HCT116 (cell line): ENCODE measurements around the gene GNG7. TPM values are rescaled to one million over a fixed set of nuclear protein-coding genes. Genes with fewer than 3 reads are reported as not detected.

ENCODE experiments used
- ATAC-seq: fragments of 200-7000 bp; cut with Tn5 transposase; 2 replicates; pipeline ENCODE4 v1.9.1; 2020; ENCODE audit warnings: mild to moderate bottlenecking, moderate library complexity
- BruUV-seq: library from RNA; stranded (reverse); fragments of 400-500 nt; replicated peaks from 2 replicates; lab custom pipeline; 2021; lab: Mats Ljungman, UMichigan
- CTCF ChIA-PET: fragments of 300-600 bp; sonication (Branson Sonifier 250); formaldehyde crosslinking; loops from one replicate; lab custom pipeline; 2021; ENCODE audit warnings: antibody characterized with exemption; lab: Charles Lee
- POLR2A ChIA-PET: fragments of 300-600, 350-600 bp; sonication (Branson Sonifier 250); formaldehyde crosslinking; loops from one replicate; lab custom pipeline; 2021; ENCODE audit warnings: antibody characterized with exemption; lab: Charles Lee
- RAD21 ChIA-PET, 2 experiments: fragments of 300-600 bp; sonication (Branson Sonifier 250); formaldehyde crosslinking; loops; one replicate each; lab custom pipeline; 2023; ENCODE audit warnings: low total read pairs in 2 of 2; ENCODE audit not compliant: uncharacterized antibody in 2 of 2, unreplicated experiment in 2 of 2, low non-redundant PET in 1 of 2; lab: Charles Lee
- DNase-seq: peaks from one replicate; pipeline ENCODE4 v3.0.0-alpha.2; 2010; ENCODE audit warnings: low read depth, low spot score
- H2AFZ ChIP-seq: fragments of 200-600 bp; shearing (Covaris generic), sonication (generic); 2 replicates; pipeline ENCODE4 v1.6.1; 2017; ENCODE audit warnings: low read depth, mixed run types, mixed read lengths, antibody characterized with exemption, low read length; ENCODE audit not compliant: poor library complexity, severe bottlenecking
- H3K27ac ChIP-seq: 2 replicates; pipeline ENCODE4 v1.5.1; 2012; ENCODE audit warnings: low read depth, low read length
- H3K27me3 ChIP-seq: fragments of 200-600 bp; sonication (generic); 2 replicates; pipeline ENCODE4 v1.6.1; 2016; ENCODE audit warnings: mixed run types, low read length, mixed read lengths; ENCODE audit not compliant: insufficient read depth
- H3K36me3 ChIP-seq, 2 experiments: fragments of 200-500 bp in 1 of 2; fragments of 200-600 bp in 1 of 2; sonication (Bioruptor generic) in 1 of 2; sonication (generic) in 1 of 2; 2 replicates each; pipeline versions ENCODE4 v1.5.1 to v1.6.1; 2014 to 2016; ENCODE audit warnings: low read length in 2 of 2, inconsistent platforms in 1 of 2, mixed read lengths in 1 of 2, mixed run types in 1 of 2; ENCODE audit not compliant: insufficient read depth in 2 of 2, control insufficient read depth in 1 of 2
- H3K4me1 ChIP-seq, 2 experiments: fragments of 200-600 bp in 1 of 2; sonication (generic) in 1 of 2; 2 replicates each; pipeline versions ENCODE4 v1.5.1 to v1.6.1; 2012 to 2017; ENCODE audit warnings: low read length in 2 of 2, inconsistent platforms in 1 of 2, mild to moderate bottlenecking in 1 of 2, mixed read lengths in 1 of 2, mixed run types in 1 of 2, moderate library complexity in 1 of 2; ENCODE audit not compliant: insufficient read depth in 2 of 2, control insufficient read depth in 1 of 2
- H3K4me2 ChIP-seq: fragments of 200-600 bp; sonication (generic); 2 replicates; pipeline ENCODE4 v1.6.1; 2017; ENCODE audit warnings: mixed run types, low read length, mixed read lengths
- H3K4me3 ChIP-seq, 2 experiments: fragments of 200-600 bp in 1 of 2; sonication (generic) in 1 of 2; replicated peaks in 1 of 2; 2 replicates each; pipeline ENCODE4 v1.5.1; 2011 to 2016; ENCODE audit warnings: low read length in 2 of 2, control low read depth in 1 of 2, low read depth in 1 of 2, mild to moderate bottlenecking in 1 of 2, mixed read lengths in 1 of 2, mixed run types in 1 of 2
- H3K79me2 ChIP-seq: fragments of 200-600 bp; sonication (generic); 2 replicates; pipeline ENCODE4 v1.6.1; 2017; ENCODE audit warnings: mild to moderate bottlenecking, mixed run types, low read length, moderate library complexity, mixed read lengths; ENCODE audit not compliant: insufficient read depth
- H3K9ac ChIP-seq: fragments of 200-600 bp; sonication (generic); 2 replicates; pipeline ENCODE4 v1.6.1; 2016; ENCODE audit warnings: low read length, mixed read lengths
- H3K9me2 ChIP-seq: fragments of 200-600 bp; sonication (generic), shearing (Covaris generic); 2 replicates; pipeline ENCODE4 v1.6.1; 2017; ENCODE audit warnings: mixed run types, mild to moderate bottlenecking, moderate library complexity; ENCODE audit not compliant: insufficient read depth
- H3K9me3 ChIP-seq, 2 experiments: fragments of 200-500 bp in 1 of 2; fragments of 200-600 bp in 1 of 2; sonication (Bioruptor generic) in 1 of 2; sonication (generic) in 1 of 2; 2 replicates each; pipeline ENCODE4 v1.6.1; 2014 to 2017; ENCODE audit warnings: low read length in 2 of 2, mixed read lengths in 2 of 2, inconsistent platforms in 1 of 2, low read depth in 1 of 2, mild to moderate bottlenecking in 1 of 2, mixed run types in 1 of 2, moderate library complexity in 1 of 2; ENCODE audit not compliant: control insufficient read depth in 1 of 2, insufficient read depth in 1 of 2
- H4K20me1 ChIP-seq: fragments of 200-600 bp; sonication (generic), shearing (Covaris generic); 2 replicates; pipeline ENCODE4 v1.6.1; 2017; ENCODE audit warnings: mixed run types, mild to moderate bottlenecking, moderate library complexity; ENCODE audit not compliant: insufficient read depth
- CEBPB ChIP-seq: IDR thresholded peaks from 2 replicates; pipeline ENCODE4 v1.6.1; 2012; ENCODE audit warnings: low read depth
- ELF1 ChIP-seq: IDR thresholded peaks from 2 replicates; pipeline ENCODE4 v1.6.1; 2012; ENCODE audit warnings: low read depth, borderline replicate concordance
- RAD21 ChIP-seq: IDR thresholded peaks from 2 replicates; pipeline ENCODE4 v1.6.1; 2012; ENCODE audit warnings: low read depth, mild to moderate bottlenecking
- TCF7L2 ChIP-seq: IDR thresholded peaks from 2 replicates; pipeline ENCODE4 v1.7.0; 2011; ENCODE audit warnings: borderline replicate concordance, inconsistent platforms; ENCODE audit not compliant: insufficient read depth, insufficient read length; ENCODE audit errors: extremely low read depth
- intact Hi-C: fragments of 100-400 bp; cut with micrococcal nuclease; formaldehyde crosslinking; loops from 2 replicates; pipeline ENCODE4 v1.10.0; 2022
- total RNA-seq: library from RNA; stranded (reverse); gene quantifications from one replicate; pipeline ENCODE4 v1.2.1, GENCODE V29; 2021; ENCODE audit not compliant: unreplicated experiment
- TF ChIP-seq, protein P1 (sequence below): IDR thresholded peaks from 2 replicates; pipeline ENCODE4 v1.6.1; 2012
- TF ChIP-seq, protein P2 (sequence below): IDR thresholded peaks from 2 replicates; pipeline ENCODE4 v1.6.1; 2012; ENCODE audit warnings: low read depth

GNG7 gene
- total RNA-seq, 1 experiment from 2014 or later, result 11.3 TPM

DNA sequence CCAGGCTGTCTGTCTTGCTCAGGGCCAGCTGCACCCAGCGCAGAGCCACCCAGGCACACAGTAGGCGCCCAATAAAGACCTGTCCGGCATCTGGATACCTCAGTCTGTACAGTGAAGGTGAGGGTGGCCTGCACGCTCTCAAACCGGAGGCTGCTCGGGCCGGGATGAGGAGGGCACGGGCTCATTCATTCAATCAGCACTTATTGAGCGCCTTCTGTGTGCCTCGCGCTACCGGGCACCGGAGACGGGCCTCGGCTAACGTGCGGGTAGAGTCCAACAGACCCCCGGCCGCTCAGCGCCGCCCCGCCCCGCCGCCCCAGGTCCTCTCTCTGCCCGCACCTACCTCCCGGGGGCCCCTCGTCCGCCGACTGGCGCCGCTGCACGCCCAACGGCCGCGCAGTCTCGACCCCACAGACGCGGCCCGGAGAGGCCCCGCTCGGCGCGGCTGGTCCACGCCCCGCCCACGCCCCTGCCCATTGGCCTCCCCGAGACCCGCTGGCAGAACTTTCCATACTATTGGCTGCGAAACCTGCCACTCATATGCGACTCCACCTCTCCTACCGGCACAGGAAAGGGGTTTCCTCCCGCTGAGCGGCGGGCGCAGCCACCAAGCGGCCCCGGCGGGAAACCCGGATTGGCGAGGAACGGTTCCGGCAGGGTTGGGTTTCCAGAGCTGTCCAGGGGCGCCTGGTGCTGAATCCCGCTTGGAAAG, 37.3 kb upstream of the GNG7 start, which contains the start of gene SLC39A3 (continued):
- TF ChIP-seq RAD21, result no peak
- no peak for TF ChIP-seq CEBPB
- TF ChIP-seq, protein P1, sequence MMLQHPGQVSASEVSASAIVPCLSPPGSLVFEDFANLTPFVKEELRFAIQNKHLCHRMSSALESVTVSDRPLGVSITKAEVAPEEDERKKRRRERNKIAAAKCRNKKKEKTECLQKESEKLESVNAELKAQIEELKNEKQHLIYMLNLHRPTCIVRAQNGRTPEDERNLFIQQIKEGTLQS, result no peak
- TF ChIP-seq ELF1, result no peak; the same call in 1 of the 2 replicates

DNA sequence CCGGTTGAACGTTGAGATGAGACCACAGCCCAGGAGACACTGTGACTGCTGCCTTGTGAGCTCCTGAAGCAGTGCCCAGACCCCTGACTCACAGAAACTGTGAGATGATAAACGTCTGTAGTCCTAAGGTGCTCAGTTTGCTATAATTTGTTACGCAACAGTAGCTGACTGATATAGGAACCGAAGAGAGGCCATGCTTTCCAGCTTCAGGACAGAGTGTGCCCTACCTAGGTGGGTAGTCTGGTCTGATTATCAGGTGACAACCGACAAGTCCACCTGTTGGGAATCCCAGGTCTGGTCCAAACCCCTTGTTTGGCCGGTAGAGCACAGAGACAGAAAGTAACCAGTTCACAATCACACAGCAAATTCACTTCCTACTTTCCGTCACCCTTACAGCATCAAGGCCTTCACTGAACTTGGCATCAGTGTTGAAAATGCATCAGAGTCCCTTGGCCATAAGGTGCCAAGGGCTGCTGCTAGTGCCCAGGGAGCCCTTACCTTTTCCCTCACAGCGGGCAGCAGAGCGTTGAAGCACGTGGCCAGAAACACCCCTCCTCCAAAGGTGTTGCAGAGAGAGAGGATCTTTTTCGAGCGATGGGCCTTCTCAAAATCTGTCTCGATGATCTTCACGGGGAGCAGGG, 34.2 kb upstream of the GNG7 start:
- TF ChIP-seq, protein P2, sequence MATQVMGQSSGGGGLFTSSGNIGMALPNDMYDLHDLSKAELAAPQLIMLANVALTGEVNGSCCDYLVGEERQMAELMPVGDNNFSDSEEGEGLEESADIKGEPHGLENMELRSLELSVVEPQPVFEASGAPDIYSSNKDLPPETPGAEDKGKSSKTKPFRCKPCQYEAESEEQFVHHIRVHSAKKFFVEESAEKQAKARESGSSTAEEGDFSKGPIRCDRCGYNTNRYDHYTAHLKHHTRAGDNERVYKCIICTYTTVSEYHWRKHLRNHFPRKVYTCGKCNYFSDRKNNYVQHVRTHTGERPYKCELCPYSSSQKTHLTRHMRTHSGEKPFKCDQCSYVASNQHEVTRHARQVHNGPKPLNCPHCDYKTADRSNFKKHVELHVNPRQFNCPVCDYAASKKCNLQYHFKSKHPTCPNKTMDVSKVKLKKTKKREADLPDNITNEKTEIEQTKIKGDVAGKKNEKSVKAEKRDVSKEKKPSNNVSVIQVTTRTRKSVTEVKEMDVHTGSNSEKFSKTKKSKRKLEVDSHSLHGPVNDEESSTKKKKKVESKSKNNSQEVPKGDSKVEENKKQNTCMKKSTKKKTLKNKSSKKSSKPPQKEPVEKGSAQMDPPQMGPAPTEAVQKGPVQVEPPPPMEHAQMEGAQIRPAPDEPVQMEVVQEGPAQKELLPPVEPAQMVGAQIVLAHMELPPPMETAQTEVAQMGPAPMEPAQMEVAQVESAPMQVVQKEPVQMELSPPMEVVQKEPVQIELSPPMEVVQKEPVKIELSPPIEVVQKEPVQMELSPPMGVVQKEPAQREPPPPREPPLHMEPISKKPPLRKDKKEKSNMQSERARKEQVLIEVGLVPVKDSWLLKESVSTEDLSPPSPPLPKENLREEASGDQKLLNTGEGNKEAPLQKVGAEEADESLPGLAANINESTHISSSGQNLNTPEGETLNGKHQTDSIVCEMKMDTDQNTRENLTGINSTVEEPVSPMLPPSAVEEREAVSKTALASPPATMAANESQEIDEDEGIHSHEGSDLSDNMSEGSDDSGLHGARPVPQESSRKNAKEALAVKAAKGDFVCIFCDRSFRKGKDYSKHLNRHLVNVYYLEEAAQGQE, result no peak
- TF ChIP-seq TCF7L2, result no peak
- BruUV-seq, result TSS peak; percentile 11
- H3K9me2 ChIP-seq, result no peaks in the 10 kb centered on the region
- no peak overlapping the region for H3K27ac ChIP-seq
- peaks cover 0 to 6% of the 10 kb centered on the region in 2 experiments; a peak in 1 of 4 replicates for H3K9me3 ChIP-seq
- H3K79me2 ChIP-seq, result peaks cover 21% of the 10 kb centered on the region
- no peak overlapping the region for H3K4me3 ChIP-seq
- H3K9ac ChIP-seq, result no peak overlapping the region
- no peak for DNase-seq
- H3K4me2 ChIP-seq, result no peak overlapping the region
- no peaks in the 10 kb centered on the region for H4K20me1 ChIP-seq
- peaks cover 0 to 3% of the 10 kb centered on the region in 2 experiments; a peak in 1 of 4 replicates for H3K4me1 ChIP-seq
- no peak for ATAC-seq
- H3K27me3 ChIP-seq, result no peaks in the 10 kb centered on the region
- peaks cover 3 to 17% of the 10 kb centered on the region in 2 experiments for H3K36me3 ChIP-seq
- ChIA-PET RAD21 (no interaction called here), POLR2A (no interaction called here), CTCF (no interaction called here)
- intact Hi-C loops, result no loop called here
- no peak overlapping the region for H2AFZ ChIP-seq
